ENCODE measurements around the gene IGF2BP2. TPM values are rescaled to one million over a fixed set of nuclear protein-coding genes. Genes with fewer than 3 reads are reported as not detected.

The IGF2BP2 gene
- total and polyA plus RNA-seq, 2 of the 8 experiments (the other 6 are each of a cell fraction or from before 2014, with no cell fraction given): 7.4 to 121 TPM

DNA sequence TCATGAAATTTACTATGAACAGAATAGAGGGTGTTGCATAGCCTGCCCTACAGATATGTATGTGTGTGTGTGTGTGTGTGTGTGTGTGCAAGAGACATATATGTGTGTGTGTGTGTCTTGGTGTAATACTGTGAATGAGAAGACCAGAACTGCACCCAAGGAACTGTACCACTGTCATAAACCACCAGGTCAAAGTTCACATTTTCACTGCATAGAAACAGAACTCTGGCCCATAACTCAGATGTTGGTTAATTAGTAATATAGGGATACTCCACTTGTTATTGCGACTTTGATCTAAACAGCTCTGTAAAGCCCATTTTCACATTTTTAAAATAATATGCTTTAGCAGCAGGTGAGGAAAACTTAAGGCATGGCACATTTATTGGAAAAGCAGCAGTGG is 111.8 kb downstream of the IGF2BP2 start:
- Histone ChIP-seq H4K5ac (ENCODE audit: insufficient read length, low read depth, low read length) (no peak overlapping the region), H3K36me3 (ENCODE audit: control insufficient read depth in 2 of 4, insufficient read depth in 4 of 4, low read length in 3 of 4) (no peaks in the 10 kb centered on the region; a peak in 1 of 8 replicates), H3K4ac (replicated peaks; ENCODE audit: insufficient read length, low read depth, low read length) (no peak overlapping the region), H2BK5ac (ENCODE audit: low read depth, low read length) (no peak overlapping the region), H3K56ac (replicated peaks; ENCODE audit: insufficient read length, low read depth, low read length) (no peak overlapping the region), H3K23me2 (ENCODE audit: low read depth, low read length) (no peaks in the 10 kb centered on the region; the same call in 1 of the 2 replicates), H3K79me1 (ENCODE audit: low read depth, low read length) (peaks cover 20% of the 10 kb centered on the region), H2BK15ac (ENCODE audit: low read length) (no peak overlapping the region), H3K4me2 (ENCODE audit: insufficient read depth in 1 of 2, low read depth in 2 of 2, low read length in 2 of 2) (no peak overlapping the region), H3K23ac (ENCODE audit: insufficient read length) (no peak overlapping the region), H3K27ac (ENCODE audit: low read depth, low read length) (no peak overlapping the region), H3K14ac (ENCODE audit: insufficient read length) (no peak overlapping the region), H3K4me3 (ENCODE audit: extremely low read depth in 1 of 4, insufficient read depth in 2 of 4, low read depth in 3 of 4, low read length in 4 of 4) (no peak overlapping the region), H4K8ac (ENCODE audit: extremely low read depth, insufficient read depth, low read length) (no peak overlapping the region), H2BK20ac (ENCODE audit: low read length) (no peak overlapping the region), H4K91ac (replicated peaks; ENCODE audit: insufficient read length, low read length) (no peak overlapping the region), H4K20me1 (replicated peaks in 1 of 2; ENCODE audit: control insufficient read depth in 1 of 2, insufficient read depth in 2 of 2, low read length in 2 of 2) (peaks cover 11 to 22% of the 10 kb centered on the region in 2 experiments), H2BK12ac (ENCODE audit: low read depth, low read length) (no peak overlapping the region), H2BK120ac (replicated peaks; ENCODE audit: low read depth, low read length) (no peak overlapping the region), H2AFZ (ENCODE audit: low read length) (no peak overlapping the region), H3K9ac (replicated peaks in 1 of 4; ENCODE audit: extremely low read depth in 1 of 4, low read depth in 3 of 4, low read length in 3 of 4) (no peak overlapping the region), H3K27me3 (replicated peaks in 1 of 4; ENCODE audit: control insufficient read depth in 3 of 4, extremely low read depth in 1 of 4, insufficient read depth in 3 of 4, low read length in 3 of 4) (no peaks in the 10 kb centered on the region), H2AK5ac (ENCODE audit: low read depth, low read length) (no peak overlapping the region), H3K4me1 (replicated peaks in 1 of 4; ENCODE audit: control insufficient read depth in 3 of 4, insufficient read depth in 4 of 4, low read length in 3 of 4) (peaks cover 16 to 42% (median 31%) of the 10 kb centered on the region in 4 experiments), H3K18ac (ENCODE audit: extremely low read depth, low read length) (no peak overlapping the region), H3K9me3 (ENCODE audit: insufficient read depth in 2 of 2, low read depth in 1 of 2, low read length in 1 of 2) (no peaks in the 10 kb centered on the region), H3K79me2 (ENCODE audit: control insufficient read depth in 1 of 2, insufficient read depth in 2 of 2, low read length in 2 of 2) (peaks cover 14 to 97% of the 10 kb centered on the region in 2 experiments)
- peak in 1 of 2 experiments; percentile 8 for DNase-seq (ENCODE audit: low read depth in 1 of 2, low spot score in 2 of 2)
- 91% methylated on average over 1 of the region's 1 CpG; no CpG with 5 or more reads in 1 of the 2 experiments for WGBS, 2 experiments (ENCODE audit: extremely low coverage in 1 of 2, insufficient coverage in 1 of 2, insufficient read length in 1 of 2, insufficient replicate concordance in 2 of 2, low coverage in 1 of 2, low lambda C conversion rate in 2 of 2, missing lambda C conversion rate in 1 of 2)
- POLR2A ChIA-PET (ENCODE audit: partially characterized antibody): interaction anchor here (1.5 to 3.0 kb wide), 2 partner anchors 11 to 52 kb away, joined by 4 to 10 read pairs; no protein-coding TSS in a partner anchor
- CTCF ChIA-PET (ENCODE audit: partially characterized antibody): interaction anchor here (0.6 to 4.3 kb wide), 5 partner anchors 11 to 52 kb away, joined by 3 to 16 read pairs (median 4); no protein-coding TSS in a partner anchor
- FAIRE-seq: no peak
- no peak for TF ChIP-seq SIRT6 (IDR thresholded peaks at IDR 0.05; ENCODE audit: low read length)

Measured in H1 (cell line).